ENCODE data around the gene UBE2G1.
"Not testable (repeated sequence)": the region's sequence is repeated elsewhere in the genome, so short reads cannot be mapped to it uniquely, and the experiment has no call there.

Gene UBE2G1, protein sequence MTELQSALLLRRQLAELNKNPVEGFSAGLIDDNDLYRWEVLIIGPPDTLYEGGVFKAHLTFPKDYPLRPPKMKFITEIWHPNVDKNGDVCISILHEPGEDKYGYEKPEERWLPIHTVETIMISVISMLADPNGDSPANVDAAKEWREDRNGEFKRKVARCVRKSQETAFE

DNA sequence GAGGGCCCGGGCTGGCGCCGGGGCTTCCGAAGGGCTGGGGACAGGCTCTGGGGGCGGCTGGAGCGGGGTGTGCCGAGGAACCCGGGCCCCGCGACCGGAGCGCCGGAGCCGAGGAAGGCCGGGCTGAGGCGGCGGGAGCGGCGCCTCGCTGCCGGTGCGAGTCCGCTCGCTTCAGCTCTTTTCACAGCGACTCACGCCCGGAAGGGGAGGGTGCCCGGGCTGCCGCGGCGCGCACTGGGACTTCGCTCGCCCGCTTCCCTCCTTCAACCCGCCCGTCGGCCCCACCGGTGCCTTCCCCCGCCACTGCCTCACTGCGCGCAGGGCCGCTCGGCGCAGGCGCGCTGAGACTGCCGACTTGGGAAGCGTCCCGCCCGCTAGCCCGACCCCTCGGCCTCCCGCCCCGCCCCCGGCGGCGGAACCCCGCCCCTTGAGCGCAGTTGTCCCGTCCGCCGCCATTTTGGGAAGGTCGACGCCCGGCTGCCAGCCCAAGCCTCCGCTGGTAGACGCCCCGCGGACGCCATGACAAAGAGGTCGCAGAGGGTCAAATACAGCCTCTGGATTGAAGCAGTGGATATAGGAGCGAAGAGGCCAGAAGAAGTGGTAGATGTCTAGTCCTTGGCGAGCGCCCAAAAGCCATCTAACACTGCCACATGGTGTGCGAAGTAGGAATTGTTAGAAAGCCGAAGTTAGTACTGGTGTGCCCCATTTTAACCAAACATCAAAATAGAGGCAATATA lies at the start of gene UBE2G1:
Gene UBE2G1, minus strand, starts transcription at position 349 of the 737 bp plus-strand sequence. CDS start 359 bp downstream, outside the sequence.
- peak; percentile 94 for DNase-seq (ENCODE audit: low spot score)

DNA sequence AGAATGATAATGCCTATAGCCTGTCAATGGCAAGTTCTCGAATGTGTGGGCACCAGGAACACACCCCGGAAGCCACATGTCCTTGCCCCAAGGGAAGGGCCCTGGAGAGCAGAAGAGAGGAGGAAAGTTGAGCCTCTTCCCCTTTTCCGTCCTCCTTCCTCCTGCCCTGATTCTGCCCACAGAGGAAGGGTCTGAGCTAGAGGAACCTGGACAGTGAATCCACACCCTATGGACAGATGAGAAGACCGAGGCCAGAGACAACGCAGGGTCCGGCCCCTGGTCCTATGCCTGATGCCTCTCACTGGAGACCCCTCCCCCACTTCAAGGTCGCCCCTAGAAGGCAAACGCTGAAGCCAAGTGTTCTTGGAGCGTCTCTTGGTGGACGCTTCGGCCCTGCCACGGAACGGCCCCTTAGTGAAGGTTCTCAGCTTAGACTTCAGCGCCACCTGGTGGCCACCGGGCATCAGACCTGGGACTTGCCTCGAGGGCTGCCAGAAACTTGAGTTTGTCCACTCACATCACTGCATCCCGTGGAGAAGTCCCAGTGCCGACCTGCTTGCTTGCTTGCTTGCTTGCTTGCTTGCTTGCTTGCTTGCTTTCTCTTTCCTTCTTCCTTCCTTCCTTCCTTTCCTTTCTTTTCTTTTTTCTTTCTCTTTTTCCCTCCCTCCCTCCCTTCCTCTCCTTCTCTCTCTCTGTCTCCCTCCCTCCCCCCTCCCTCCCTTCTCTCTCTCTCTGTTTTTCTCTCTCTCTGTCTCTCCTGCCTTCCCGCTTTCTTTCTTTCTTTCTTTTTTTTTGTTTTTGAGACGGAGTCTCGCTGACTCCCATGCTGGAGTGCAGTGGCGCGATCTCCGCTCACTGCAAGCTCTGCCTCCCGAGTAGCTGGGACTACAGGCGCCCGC lies 46.7 kb upstream of the UBE2G1 start:
- peak; percentile 86 for DNase-seq (ENCODE audit: low spot score)

DNA sequence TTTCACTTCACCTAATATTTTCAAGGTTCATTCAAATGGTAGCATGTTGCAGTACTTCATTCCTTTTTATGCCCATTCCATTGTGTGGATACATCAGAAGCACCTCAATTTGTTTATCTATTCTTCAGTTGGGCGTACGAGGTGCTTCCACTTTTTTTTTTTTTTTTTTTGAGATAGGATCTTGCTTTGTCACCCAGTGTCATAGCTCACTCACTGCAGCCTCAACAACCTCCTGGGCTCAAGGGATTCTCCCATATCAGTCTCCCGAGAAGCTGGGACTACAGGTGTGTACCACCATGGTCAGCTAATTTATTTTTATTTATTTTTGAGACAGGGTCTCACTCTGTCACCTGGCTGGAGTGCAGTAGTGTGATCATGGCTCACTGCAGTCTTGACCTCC lies 44.7 kb upstream of the UBE2G1 start:
- DNase-seq (ENCODE audit: low spot score), result no peak

DNA sequence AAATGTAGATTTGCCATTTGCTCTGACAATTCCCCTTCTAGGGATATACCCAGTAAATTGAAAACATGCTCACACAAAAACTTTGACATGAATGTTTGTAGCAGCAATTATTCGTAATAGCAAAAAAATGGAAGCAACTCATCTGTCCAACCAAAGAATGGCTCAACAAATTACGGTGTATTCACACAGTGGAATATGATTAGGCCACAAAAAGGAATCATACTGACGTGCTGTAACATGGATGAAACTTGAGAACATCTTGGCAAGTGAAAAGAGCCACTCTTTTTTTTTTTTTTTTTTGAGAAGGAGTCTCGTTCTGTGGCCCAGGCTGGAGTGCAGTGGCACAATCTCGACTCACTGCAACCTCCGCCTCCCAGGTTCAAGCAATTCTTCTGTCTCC lies 43.2 kb upstream of the UBE2G1 start:
- no peak for DNase-seq (ENCODE audit: low spot score)

DNA sequence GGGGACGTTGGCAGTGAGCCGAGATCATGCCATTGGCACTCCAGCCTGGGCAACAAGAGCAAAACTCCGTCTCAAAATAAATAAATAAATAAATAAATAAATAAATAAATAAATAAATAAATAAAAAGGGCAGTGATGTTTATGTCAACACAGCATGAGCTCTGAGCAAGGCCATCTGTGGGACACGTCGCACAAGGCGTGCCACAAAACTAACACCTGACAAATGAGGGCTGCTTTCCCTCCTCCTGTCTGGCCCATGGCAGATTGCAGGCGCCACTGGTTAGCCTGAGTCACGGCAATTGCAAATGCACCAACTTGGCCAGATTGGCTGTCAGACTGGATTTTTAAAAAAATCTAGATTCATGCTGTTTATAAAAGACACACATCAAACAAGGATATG lies 41.4 kb upstream of the UBE2G1 start:
- no peak for DNase-seq (ENCODE audit: low spot score)

DNA sequence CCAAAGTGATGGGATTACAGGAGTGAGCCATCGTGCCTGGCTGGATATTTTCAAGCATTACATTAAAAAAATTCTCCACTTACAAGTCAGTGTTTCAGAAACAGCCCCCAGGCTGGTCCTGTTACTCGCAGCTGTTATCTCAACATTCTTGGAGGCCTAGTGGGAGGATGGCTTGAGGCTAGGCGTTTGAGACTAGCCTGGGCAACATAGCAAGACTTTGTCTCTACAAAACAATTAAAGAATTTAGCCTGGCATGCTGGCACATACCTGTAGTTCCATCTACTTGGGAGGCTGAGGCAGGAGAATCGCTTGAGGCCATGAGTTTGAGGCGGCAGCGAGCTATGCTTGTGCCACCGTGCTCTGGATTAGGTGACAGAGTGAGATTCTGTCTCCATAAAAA lies 40.7 kb upstream of the UBE2G1 start:
- no peak for DNase-seq (ENCODE audit: low spot score)

DNA sequence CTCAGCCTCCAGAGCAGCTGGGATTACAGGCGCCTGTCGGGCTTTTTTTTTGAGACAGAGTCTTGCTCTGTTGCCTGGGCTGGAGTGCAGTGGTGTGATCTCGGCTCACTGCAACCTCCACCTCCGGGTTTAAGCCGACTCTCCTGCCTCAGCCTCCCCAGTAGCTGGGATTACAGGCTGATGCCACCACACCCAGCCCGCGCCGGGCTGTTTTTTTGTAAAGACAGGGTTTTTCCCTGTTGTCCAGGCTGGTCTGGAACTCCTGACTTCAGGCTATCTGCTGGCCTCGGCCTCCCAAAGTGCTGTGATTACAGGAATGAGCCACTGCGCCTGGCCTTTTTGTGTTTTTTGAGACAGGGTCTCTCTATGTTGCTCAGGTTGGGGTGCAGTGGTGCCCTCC lies 39.9 kb upstream of the UBE2G1 start:
- DNase-seq (ENCODE audit: low spot score), result peak; percentile 13

DNA sequence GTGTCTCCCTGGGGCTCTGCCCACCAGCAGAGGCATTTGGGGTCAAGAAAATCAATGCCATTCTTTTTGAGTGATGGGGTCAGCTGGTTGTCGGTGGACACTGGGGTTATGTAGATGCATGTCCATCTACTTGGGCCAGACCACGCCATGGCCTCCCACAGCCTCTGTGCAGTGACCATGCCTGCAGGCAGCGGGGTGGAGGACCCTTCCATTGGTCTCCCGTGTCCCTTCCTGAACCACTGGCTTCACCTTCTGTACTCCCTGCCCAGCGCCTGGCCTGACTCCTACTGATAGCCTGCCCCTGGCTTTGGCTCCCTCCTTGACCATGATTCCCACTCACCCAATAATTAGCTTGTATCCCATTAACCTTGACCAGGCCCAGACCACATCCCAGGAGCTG lies 39.2 kb upstream of the UBE2G1 start:
- DNase-seq (ENCODE audit: low spot score), result no peak

DNA sequence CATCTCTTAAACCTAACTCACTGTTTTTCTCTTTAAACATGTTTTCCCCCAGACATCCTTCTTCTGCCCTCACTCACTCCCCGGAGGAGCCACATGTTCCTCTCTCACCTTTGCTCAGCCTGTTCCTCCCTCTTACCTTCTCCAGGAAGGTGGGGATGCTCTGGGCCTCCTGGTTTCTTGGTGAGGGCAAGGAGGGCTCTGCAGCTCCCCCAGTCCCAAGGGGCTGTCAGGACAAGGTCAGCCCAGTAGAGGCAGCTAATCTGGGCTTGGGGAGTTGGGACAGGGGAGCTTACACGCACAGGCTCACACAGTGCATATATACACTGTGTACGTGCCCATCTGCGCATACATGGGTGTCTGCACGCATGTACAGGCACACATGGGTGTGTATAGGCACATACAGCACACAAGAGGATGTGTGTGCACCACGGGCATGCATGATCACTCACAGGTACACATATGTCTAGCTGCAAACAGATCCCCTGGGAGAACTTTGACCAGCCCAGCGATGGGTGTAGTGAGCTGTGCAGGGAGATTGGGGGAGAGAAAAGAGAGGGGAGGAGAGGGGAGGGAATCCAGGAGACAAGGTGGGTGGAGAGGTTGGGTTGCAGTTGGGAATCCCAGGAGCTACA lies 38.7 kb upstream of the UBE2G1 start:
- DNase-seq (ENCODE audit: low spot score), result no peak

DNA sequence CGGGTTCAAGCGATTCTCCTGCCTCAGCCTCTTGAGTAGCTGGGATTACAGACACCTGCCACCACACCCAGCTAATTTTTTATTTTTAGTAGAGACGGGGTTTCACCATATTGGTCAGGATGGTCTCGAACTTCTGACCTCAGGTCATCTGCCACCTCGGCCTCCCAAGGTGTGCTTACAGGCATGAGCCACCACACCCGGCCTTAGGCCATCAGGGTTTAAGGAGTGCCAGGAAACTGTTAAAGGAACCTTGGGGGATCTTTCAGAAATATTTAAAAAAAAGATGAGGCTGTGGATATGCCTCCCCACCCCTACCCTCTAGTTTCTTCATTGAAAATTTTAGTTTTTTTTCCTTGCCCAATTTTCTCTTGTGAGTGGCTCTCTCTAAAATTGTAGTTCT lies 31.4 kb upstream of the UBE2G1 start:
- DNase-seq (ENCODE audit: low spot score), result no peak

DNA sequence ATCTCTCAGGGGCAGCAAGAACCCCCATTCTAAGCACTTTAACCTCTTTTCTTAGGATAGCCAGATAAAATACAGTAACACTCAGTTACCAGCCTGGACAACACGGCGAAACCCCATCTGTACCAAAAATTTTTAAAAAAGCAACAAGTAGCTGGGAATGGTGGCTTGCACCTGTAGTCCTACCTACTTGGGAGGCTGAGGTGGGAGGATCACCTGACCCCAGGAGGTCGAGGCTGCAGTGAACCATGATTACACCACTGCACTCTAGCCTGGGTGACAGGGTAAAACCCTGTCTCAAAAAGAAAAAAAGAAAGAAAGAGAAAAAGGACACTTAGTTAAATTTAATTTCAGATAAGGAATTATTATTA lies 28.6 kb upstream of the UBE2G1 start:
- no peak for DNase-seq (ENCODE audit: low spot score)

DNA sequence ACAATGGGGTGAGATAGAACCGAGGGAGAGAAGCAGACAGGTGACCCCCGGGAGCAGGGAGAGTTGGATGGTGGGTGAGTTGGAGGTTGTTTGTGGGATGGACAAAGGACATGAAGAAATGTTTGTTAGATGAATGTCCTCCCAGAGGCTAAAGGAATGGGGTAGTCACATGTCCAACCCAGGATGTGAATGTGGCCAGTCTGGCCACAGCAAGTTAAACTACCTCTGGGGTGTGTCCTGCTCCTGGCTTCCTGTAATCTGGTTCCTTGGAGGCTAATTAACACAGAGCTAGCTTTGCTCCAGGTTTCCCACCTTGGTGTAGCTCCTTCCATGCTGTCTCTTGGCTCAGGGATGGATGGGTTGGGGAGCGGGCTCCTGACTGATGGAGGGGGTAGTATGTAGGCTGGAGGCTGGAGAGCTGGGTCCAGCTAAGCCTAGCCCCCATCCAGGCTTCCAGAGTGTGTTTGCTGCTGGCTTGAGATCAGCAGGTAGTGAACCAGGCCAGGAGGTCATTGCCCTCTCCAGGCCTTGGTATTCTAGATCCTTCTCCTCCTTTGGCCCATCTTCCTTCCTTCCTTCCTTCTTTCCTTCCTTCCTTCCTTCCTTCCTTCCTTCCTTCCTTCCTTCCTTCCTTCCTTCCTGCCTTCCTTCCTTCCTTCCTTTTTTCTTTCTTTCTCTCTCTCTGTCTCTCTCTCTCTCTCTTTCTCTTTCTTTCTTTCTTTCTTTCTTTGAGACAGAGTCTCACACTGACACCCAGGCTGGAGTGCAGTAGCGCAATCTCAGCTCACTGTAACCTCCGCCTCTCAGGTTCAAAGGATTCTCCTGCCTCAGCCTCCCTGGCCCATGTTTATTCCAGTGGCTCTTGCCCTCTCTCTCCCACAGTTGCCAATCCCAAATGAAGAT lies 28.0 kb upstream of the UBE2G1 start:
- DNase-seq (ENCODE audit: low spot score), result no peak

DNA sequence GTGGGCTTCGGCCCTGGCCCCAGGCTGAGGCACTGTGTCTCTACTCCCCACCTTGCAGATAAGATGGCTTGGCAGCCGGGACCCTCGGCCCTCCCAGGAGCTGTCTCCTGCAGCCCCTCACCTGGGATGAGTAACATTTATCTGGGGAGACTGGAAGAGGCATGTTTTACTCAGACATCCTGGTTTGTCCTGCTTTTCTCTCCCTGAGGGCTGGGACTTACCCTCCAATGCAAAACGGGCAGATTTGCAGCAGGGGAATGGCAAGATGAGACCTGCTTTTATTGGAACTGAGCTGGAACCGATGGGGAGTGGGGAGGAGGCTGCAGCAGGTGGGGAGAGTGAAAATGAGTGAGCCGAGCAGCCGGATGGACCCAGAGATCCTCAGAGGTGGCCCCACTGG lies 27.3 kb upstream of the UBE2G1 start:
- no peak for DNase-seq (ENCODE audit: low spot score)

DNA sequence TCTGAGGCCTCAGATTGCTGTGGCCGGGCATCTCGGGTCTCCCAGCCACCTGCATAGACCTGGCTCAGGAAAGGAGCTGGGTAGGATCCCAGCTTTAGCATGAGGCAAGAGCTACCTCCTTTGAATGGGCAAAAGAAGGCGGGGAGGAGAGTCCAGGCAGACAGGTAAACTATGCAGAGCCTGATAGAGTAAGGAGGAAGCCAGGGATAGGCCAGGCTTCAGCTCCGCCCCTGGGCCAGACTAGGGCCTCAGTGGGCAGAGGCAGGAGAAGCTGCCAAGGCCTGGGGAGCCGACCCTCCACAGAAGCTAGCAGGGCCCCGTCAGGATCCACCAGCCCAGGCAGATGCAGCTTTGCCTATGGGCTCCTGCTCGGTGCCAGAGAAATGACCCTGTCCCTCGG lies 22.6 kb upstream of the UBE2G1 start:
- no peak for DNase-seq (ENCODE audit: low spot score)

DNA sequence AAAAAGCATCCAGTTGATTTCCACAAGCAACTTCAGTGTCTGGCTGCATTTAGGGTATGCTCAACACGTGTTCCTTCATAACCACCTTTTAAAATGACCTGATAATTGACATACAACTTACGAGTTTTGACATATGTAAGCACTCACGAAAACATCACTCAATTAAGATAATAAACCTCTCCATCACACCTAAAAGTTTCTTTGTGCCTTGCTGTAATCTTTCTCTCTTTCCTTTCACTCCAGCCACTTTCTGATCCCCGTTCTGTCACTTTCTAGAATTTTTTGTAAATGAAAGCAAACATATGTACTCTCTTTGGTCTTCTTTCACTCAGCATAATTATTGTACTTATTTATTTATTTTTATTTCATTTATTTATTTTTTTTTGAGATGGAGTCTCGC lies 20.7 kb upstream of the UBE2G1 start:
- no peak for DNase-seq (ENCODE audit: low spot score)

DNA sequence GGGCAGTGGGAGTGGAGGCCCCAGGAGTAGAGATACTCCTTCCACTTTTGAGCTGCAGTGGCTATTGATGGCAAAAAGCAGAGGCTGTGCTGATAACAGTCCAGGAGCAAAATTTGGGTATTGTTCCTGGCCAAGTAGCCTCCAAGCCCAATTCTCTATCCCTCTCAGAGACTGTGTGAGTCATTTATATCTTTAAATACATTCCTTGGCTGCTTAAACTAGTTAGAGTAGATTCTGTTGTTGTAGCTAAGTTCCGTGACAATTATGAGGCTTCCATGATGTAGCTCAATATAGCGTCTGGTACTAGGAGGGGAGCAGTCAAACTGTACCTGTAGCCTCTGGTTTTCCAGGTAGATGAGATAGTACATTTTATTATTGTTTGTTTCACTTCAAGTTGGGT lies 19.9 kb upstream of the UBE2G1 start:
- DNase-seq (ENCODE audit: low spot score), result no peak

DNA sequence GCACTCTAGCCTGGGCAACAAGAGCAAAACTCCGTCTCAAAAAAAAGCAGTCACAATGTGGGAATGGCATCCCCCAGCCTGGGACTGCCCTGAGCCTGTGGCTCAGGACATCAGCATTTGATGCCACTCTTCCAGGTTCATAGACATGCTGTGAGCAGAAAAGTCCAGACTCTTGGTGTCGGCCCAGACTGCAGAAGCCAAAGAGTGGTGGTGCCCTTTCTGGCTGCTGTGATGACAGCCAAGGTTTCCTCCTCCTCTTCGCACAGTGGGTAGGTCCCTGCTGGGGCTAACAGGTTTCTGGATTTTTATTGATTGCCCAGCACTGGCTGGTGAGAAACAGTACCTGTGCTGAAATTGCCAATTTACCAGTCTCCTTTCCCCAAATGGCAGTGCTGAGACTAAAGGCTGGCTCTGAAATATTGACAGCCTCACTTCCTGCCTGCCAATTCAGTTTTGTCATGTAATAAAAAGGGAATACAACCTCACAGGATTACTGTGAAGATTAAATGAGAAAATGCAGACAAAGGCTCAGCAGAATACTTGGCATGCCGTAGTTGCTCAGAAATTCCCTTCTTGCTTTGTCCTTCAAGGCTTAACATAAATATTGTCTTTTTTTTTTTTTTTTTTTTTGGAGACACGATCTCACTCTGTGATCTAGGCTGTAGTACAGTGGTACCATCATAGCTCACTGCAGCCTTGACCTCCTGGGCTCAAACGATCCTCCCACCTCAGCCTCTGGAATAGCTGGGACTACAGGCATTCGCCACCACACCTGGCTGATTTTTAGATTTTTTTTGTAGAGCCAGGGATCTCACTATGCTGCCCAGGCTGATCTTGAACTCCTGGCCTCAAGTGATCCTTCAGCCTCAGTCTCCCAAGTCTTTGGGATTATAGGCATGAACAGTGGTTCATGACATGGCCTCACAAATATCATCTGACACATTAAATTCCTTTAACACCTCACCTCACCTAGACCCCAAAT lies 15.5 kb upstream of the UBE2G1 start:
- DNase-seq (ENCODE audit: low spot score), result no peak

DNA sequence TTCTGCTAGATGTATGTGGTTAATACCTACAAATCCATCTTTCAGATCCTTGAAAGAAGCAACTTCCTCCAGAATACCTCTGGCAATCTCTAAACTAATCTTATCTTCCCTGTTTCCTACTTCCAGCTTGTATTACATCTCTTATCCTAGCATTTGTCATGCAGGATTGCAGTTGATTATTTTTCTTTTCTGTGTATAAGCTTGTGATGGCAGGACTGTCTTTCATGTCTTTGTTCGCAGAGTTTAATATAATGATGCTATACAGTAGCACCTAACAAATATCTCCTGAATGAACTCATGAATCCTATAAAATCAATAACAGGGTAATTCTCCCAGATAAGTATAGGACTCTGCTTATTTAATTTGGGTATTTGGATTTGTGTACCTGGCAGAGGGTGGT lies 12.2 kb upstream of the UBE2G1 start:
- no peak for DNase-seq (ENCODE audit: low spot score)

DNA sequence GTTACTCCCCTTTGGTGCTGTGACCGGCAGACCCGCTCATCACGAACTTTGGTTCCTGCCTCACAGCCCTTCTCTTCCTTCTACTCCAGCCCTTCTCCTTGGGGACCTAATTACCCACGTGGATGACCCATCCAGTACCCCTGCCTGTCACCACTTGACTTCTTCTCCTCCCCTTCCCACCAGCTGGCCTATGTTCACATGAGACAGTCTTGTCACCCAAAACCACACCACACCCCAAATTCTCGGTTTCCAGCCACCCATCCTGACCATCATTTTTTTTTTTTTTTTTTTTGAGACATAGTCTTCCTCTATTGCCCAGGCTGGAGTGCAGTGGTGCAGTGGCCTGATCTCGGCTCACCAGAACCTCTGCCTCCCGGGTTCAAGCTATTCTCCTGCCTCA lies 10.8 kb upstream of the UBE2G1 start:
- not testable (repeated sequence) for DNase-seq (ENCODE audit: low spot score)

DNA sequence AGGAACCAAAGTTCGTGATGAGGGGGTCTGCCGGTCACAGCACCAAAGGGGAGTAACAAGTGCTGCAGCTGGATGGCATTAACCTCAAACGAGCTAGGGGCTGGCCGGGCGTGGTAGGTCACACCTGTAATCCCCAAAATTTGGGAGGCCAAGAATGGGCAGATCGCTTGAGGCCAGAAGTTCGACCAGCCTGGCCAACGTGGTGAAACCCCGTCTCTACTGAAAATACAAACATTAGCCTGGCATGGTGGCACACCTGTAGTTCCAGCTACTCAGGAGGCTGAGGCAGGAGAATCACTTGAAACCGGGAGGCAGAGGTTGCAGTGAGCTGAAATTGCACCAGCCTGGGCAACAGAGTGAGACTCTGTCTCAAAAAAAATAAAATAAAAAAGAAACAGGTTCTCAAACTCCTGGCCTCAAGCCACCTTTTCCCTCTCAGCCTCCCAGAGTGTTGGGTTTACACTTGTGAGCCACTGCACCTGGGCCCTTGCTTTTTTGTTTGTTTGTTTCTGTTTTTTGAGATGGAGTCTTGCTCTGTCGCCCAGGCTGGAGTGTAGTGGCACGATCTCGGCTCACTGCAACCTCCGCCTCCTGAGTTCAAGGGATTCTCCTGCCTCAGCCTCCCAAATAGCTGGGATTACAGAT lies 9.4 kb upstream of the UBE2G1 start:
- peak; percentile 55 for DNase-seq (ENCODE audit: low spot score)

Data from NAMALWA (cell line).